ENCODE data around the gene PLEKHG5. TPM values are rescaled to one million over a fixed set of nuclear protein-coding genes. Genes with fewer than 3 reads are reported as not detected.

The PLEKHG5 gene, protein sequence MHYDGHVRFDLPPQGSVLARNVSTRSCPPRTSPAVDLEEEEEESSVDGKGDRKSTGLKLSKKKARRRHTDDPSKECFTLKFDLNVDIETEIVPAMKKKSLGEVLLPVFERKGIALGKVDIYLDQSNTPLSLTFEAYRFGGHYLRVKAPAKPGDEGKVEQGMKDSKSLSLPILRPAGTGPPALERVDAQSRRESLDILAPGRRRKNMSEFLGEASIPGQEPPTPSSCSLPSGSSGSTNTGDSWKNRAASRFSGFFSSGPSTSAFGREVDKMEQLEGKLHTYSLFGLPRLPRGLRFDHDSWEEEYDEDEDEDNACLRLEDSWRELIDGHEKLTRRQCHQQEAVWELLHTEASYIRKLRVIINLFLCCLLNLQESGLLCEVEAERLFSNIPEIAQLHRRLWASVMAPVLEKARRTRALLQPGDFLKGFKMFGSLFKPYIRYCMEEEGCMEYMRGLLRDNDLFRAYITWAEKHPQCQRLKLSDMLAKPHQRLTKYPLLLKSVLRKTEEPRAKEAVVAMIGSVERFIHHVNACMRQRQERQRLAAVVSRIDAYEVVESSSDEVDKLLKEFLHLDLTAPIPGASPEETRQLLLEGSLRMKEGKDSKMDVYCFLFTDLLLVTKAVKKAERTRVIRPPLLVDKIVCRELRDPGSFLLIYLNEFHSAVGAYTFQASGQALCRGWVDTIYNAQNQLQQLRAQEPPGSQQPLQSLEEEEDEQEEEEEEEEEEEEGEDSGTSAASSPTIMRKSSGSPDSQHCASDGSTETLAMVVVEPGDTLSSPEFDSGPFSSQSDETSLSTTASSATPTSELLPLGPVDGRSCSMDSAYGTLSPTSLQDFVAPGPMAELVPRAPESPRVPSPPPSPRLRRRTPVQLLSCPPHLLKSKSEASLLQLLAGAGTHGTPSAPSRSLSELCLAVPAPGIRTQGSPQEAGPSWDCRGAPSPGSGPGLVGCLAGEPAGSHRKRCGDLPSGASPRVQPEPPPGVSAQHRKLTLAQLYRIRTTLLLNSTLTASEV
- 10 to 100 TPM; 10.8 to 20.2 (median 15.2) TPM for total RNA-seq
- 10 to 100 TPM in 1 of 2 donors, 1 to 10 TPM in 1; 7.2 to 18.5 TPM for polyA plus RNA-seq
- long read RNA-seq, donor 1, full-length matches to known transcripts = 5 of 9 reads
- long read RNA-seq, donor 1, partial matches to known transcripts = 3 of 9 reads
- long read RNA-seq, donor 1, other reads (novel, unspliced or antisense) = 1 of 9 reads
- long read RNA-seq, donor 2, full-length matches to known transcripts = 1 of 13 reads
- long read RNA-seq, donor 2, partial matches to known transcripts = 8 of 13 reads
- long read RNA-seq, donor 2, other reads (novel, unspliced or antisense) = 4 of 13 reads
- long read RNA-seq, donor 3, full-length matches to known transcripts = 3 of 5 reads
- long read RNA-seq, donor 3, partial matches to known transcripts = 0 of 5 reads
- long read RNA-seq, donor 3, other reads (novel, unspliced or antisense) = 2 of 5 reads

DNA sequence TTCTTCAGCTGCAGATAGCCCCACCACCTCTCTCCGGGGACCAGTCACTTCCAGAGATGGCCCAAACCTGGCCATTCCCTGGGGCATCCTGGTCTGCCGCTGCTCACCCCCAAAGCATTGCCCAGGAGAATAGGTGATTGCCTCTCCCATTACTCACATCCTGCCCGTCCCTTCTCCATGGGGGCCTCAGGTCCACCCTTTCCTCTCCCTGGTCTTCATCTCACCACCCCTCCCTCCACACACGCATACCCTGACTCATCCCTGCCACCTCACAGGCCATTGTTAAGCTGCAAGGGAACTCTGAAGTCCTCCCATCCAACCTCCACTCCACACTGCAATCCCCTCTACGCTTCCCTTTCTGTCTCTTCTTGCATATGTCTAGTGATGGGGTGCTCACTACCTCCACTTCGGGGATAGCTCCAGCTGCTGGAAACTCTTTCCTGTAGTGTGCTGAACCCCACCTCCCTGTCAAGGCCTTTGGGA lies at the start of gene PLEKHG5:
PLEKHG5 (minus strand) TSS at position 188 of the 483 bp plus-strand sequence. CDS start 14,096 bp downstream, outside the sequence.
- Histone ChIP-seq H3K27ac (peak within 1 kb of the TSS in 11 of 12 donors; percentile 64 to 86 (median 77)), H3K4me3 (peak within 1 kb of the TSS; percentile 40 to 81 (median 64)), H3K9me3 (no peaks in the 10 kb centered on the region), H3K36me3 (no peaks in the 10 kb centered on the region), H3K27me3 (peaks cover 0 to 17% (median 0%) of the 10 kb centered on the region in 9 donors), H3K4me1 (peaks cover 3 to 81% (median 47%) of the 10 kb centered on the region in 12 donors)
- ATAC-seq (peak in 3 of 4 donors; percentile 5 to 46 (median 9)), DNase-seq (peak in 1 of 5 donors; percentile 66)
- TF ChIP-seq, protein P1, sequence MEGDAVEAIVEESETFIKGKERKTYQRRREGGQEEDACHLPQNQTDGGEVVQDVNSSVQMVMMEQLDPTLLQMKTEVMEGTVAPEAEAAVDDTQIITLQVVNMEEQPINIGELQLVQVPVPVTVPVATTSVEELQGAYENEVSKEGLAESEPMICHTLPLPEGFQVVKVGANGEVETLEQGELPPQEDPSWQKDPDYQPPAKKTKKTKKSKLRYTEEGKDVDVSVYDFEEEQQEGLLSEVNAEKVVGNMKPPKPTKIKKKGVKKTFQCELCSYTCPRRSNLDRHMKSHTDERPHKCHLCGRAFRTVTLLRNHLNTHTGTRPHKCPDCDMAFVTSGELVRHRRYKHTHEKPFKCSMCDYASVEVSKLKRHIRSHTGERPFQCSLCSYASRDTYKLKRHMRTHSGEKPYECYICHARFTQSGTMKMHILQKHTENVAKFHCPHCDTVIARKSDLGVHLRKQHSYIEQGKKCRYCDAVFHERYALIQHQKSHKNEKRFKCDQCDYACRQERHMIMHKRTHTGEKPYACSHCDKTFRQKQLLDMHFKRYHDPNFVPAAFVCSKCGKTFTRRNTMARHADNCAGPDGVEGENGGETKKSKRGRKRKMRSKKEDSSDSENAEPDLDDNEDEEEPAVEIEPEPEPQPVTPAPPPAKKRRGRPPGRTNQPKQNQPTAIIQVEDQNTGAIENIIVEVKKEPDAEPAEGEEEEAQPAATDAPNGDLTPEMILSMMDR (IDR thresholded peaks at IDR 0.05) = no peak
- no peak for TF ChIP-seq POLR2A (IDR thresholded peaks at IDR 0.05)
- intact Hi-C loops (cut with DNase I) = loop anchor here in 1 of 10 donors (10.0 kb wide), 1 partner anchor 133 kb away; the partner anchor contains the start of gene THAP3
- 61 to 73% (median 67%) methylated on average over 6 of the region's 6 CpGs for WGBS, 4 donors

DNA sequence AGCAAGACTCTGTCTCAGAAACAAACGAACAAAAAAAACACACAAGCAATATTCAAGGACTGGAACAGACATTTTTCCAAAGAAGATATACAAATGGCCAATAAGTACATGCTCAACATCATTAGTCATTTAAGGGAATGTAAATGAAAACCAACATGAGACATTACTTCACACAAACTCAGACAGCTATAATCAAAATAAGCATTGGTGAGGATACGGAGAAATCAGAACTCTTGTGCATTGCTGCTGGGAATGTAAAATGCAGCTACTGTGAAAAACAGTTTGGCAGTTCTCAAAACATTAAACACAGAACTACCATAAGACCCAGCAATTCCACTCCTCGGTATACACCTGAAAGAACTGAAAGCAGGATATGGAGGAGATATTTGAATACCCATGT lies 47.5 kb upstream of the PLEKHG5 start:
- Histone ChIP-seq H3K36me3 (peaks cover 0 to 69% (median 57%) of the 10 kb centered on the region in 9 donors), H3K4me3 (no peak overlapping the region), H3K9me3 (no peaks in the 10 kb centered on the region), H3K4me1 (peaks cover 0 to 5% (median 0%) of the 10 kb centered on the region in 12 donors), H3K27me3 (no peaks in the 10 kb centered on the region), H3K27ac (no peak overlapping the region)
- no peak for ATAC-seq
- intact Hi-C loops (cut with DNase I) = no loop called here
- TF ChIP-seq, protein P1 (IDR thresholded peaks at IDR 0.05) = no peak
- no peak for TF ChIP-seq POLR2A (IDR thresholded peaks at IDR 0.05)
- 55 to 75% (median 58%) methylated on average over 3 of the region's 3 CpGs for WGBS, 4 donors
- DNase-seq = no peak

DNA sequence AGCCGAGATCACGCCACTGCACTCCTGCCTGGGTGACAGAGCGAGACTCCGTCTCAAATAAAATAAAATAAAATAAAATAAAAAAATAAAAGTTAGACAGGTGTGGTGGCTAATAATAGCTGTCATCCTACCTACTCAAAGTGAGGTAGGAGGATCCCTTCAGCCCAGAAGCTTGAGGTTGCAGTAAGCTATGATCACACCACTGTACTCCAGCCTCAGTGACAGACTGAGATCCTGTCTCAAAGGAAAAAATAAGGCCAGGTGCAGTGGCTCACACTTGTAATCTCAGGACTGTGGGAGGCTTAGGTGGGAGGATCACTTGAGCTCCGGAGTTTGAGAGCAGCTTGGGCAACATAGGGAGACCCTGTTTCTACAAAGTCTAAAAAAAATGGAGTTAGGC lies 44.8 kb upstream of the PLEKHG5 start:
- WGBS, 4 donors = 79 to 97% (median 93%) methylated on average over 4 to 5 of the region's 5 CpGs

More for the DNA sequence above, 44.8 kb upstream of the PLEKHG5 start:
- peaks cover 0 to 5% (median 0%) of the 10 kb centered on the region in 12 donors for H3K4me1 ChIP-seq
- H3K36me3 ChIP-seq = peaks cover 5 to 71% (median 60%) of the 10 kb centered on the region in 9 donors
- no peak overlapping the region for H3K27ac ChIP-seq
- DNase-seq (no peak), ATAC-seq (no peak)
- H3K9me3 ChIP-seq = no peaks in the 10 kb centered on the region
- TF ChIP-seq POLR2A (IDR thresholded peaks at IDR 0.05) = no peak
- TF ChIP-seq, protein P1 (IDR thresholded peaks at IDR 0.05) = no peak
- H3K27me3 ChIP-seq = no peaks in the 10 kb centered on the region
- H3K4me3 ChIP-seq = no peak overlapping the region
- intact Hi-C loops (cut with DNase I) = no loop called here

All from heart left ventricle (tissue), 16 donors.